ENCODE results near the gene LRRC1.

DNA sequence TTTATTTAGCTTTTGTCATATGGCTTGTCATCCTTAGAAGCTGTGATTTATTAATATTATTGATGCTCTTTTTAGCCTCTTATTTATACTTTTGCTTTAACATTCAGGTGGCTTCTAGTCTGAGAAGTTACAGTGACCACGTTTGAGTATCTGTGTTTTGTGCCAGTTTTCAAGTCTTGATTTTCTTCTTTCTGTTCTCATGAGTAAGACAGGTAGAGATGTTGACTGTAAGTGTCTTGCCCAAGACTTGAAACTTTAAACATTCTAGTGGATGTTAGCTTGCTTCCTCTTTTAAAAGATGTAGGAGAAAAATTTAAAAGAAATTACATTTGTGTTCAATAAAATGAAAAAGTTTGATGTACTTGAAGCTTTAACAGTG, 122.6 kb downstream of the LRRC1 start:
- TF ChIP-seq PATZ1 (CRISPR knock-in tag; IDR thresholded peaks at IDR 0.05; ENCODE audit: borderline replicate concordance) (no peak), ZFP30 (CRISPR knock-in tag; IDR thresholded peaks at IDR 0.05) (no peak), ZNF70 (CRISPR knock-in tag; IDR thresholded peaks at IDR 0.05) (no peak), RARB (CRISPR knock-in tag; IDR thresholded peaks at IDR 0.05) (no peak), BACH2 (CRISPR knock-in tag; IDR thresholded peaks at IDR 0.05; ENCODE audit: borderline replicate concordance) (no peak), TSHZ2 (CRISPR knock-in tag; IDR thresholded peaks at IDR 0.05) (no peak), ISL1 (CRISPR knock-in tag; IDR thresholded peaks at IDR 0.05) (no peak), SNAI2 (CRISPR knock-in tag; IDR thresholded peaks at IDR 0.05) (no peak), ZFP3 (CRISPR knock-in tag; IDR thresholded peaks at IDR 0.05) (no peak), ZC3H10 (CRISPR knock-in tag; IDR thresholded peaks at IDR 0.05) (no peak)
